ENCODE measurements around the gene GPR153.

The GPR153 gene

DNA sequence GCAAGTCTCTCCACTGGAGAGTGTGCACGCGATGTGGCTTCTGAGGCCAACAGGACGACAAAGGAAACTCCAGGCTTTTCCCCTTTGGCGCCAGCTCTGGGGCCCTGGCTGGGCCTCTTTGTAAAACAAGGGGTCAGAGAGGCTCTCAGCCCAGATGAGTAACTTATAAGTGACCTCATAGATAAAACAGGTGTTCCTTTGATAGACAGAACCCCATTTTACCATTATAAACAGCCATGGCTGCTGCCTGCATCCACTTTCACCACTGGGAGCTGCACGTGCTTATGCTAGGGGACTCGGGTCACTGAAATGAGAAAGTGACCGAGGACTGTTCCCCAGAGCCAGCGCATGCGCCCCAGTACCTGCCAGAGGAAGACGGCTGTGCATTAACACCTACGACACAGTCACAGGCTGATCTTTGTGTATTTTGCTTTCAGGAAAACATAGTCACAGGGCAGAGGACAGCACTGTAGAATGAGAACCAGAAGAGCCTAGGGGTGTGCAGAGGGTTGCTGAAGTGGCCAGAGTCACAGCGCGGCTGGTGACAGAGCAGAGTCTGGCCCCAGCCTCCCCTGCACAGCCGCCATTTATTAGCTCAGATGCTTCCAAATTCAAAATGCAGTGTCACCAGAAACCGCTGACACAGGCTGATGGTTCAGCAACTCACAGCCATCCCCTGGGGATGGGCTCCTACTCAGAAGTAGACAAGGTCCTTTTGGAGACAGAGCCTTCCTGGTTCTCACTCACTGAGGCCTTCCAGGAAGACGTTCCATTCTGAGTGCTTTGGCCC lies 42.3 kb downstream of the GPR153 start:
- Histone ChIP-seq H3K27ac (ENCODE audit: low read depth, low read length) (no peak overlapping the region), H3K9ac (ENCODE audit: low read length) (no peak overlapping the region), H3K36me3 (ENCODE audit: insufficient read depth, low read length) (peaks cover 4% of the 10 kb centered on the region), H3K4me3 (ENCODE audit: low read depth in 1 of 2, low read length in 2 of 2) (no peak overlapping the region), H3K27me3 (ENCODE audit: control insufficient read depth in 1 of 2, insufficient read depth in 2 of 2, low read length in 2 of 2) (no peaks in the 10 kb centered on the region), H3K4me1 (ENCODE audit: insufficient read depth, low read length) (no peaks in the 10 kb centered on the region), H3K9me3 (ENCODE audit: low read length) (no peaks in the 10 kb centered on the region)

DNA sequence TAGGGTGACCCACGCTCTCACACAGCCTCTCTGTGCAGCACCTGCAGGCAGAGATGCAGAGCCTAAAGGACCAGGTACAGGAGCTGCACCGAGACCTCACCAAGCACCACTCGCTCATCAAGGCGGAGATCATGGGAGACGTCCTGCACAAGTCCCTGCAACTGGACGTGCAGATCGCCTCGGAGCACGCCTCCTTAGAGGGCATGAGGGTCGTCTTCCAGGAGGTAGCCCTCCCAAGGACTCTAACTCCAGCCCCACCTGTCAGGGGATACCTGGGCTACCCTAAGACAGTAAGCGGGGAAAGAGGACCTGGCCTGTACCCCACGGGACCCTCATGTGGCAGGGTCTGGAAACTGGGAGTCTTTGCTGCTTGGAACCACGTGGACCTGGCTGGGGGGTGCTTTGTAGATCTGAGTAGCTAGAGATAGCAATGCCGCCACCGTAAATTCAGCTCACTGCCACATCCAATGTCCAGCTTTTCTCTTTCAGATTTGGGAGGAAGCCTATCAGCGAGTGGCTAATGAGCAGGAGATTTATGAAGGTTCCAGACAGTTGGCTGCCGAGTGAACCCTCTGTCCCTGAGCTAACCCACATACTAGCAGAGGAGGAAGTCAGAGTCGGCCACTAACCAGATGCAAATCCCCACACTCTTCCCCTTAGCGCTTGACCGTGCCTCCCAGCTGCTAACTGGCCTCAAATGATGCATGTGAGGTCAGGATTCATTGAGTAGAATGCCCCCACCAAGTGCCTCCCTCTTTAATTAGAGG lies 48.5 kb downstream of the GPR153 start:
- no peaks in the 10 kb centered on the region for H3K27me3 ChIP-seq (ENCODE audit: control insufficient read depth in 1 of 2, insufficient read depth in 2 of 2, low read length in 2 of 2)
- H3K9me3 ChIP-seq (ENCODE audit: low read length), result no peaks in the 10 kb centered on the region
- H3K36me3 ChIP-seq (ENCODE audit: insufficient read depth, low read length), result no peaks in the 10 kb centered on the region

DNA sequence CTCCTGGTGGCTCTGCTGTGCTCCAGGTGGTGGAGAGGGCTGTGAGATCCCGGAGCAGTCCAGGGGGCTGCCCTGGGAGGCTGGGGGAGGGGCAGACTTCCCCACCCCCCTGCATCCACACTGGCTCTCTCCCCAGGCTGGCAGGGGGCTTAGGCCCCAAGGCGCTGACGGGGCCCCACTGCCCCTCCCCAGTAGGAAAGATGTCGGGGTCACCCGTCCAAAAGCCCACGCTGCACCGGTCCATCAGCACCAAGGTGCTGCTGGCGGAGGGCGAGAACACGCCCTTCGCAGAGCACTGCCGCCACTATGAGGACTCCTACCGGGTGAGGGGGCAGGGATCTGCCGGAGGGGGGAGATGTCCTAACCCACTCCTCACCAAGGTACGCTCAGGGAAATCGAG lies 49.2 kb downstream of the GPR153 start:
- Histone ChIP-seq H3K36me3 (ENCODE audit: insufficient read depth, low read length) (no peaks in the 10 kb centered on the region), H3K27ac (ENCODE audit: low read depth, low read length) (no peak overlapping the region), H3K4me3 (ENCODE audit: low read depth in 1 of 2, low read length in 2 of 2) (no peak overlapping the region), H3K27me3 (ENCODE audit: control insufficient read depth in 1 of 2, insufficient read depth in 2 of 2, low read length in 2 of 2) (no peaks in the 10 kb centered on the region), H3K4me1 (ENCODE audit: insufficient read depth, low read length) (peaks cover 4% of the 10 kb centered on the region), H3K9ac (ENCODE audit: low read length) (no peak overlapping the region), H3K9me3 (ENCODE audit: low read length) (no peaks in the 10 kb centered on the region)

More for the DNA sequence above, 48.5 kb downstream of the GPR153 start:
- Histone ChIP-seq H3K4me3 (ENCODE audit: low read depth in 1 of 2, low read length in 2 of 2) (no peak overlapping the region), H3K27ac (ENCODE audit: low read depth, low read length) (no peak overlapping the region), H3K9ac (ENCODE audit: low read length) (no peak overlapping the region), H3K4me1 (ENCODE audit: insufficient read depth, low read length) (no peaks in the 10 kb centered on the region)

DNA sequence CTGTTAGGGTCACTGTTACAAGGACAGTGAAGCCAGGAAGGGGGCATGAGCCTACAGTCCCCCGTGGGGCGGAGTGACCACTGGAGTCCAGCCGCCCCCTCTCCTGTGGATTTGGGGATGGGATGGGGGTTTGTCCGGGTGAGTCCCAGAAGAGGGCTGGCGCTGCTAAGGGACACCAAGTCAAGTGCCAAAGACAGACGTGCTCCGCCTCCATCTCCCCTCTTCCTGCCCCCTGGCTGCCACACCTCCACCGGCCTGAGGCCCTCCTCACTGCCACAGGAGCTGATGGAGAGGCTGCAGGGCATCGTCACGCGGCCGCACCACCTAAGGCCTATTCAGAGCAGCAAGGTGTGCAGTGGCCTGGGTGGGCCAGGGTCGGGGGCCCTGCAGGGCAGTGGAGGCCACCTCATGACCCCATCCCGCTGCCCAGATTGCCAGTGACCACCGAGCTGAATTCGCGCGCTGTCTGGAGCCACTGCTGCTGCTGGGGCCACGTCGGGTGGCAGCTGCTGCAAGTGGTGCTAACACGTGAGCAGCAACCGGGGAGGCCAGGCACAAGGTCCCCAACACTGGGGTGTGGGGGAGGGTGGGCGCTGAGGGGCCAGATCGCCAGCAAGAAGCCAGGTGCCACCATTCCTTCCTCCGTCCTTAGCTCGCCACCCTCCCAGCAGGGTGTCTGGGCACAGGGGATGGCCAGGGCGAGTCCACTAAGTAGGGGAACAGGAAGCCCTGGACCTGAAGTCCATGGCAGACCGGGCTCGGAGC lies 50.1 kb downstream of the GPR153 start:
- H3K4me3 ChIP-seq (ENCODE audit: low read depth in 1 of 2, low read length in 2 of 2), result no peak overlapping the region
- H3K36me3 ChIP-seq (ENCODE audit: insufficient read depth, low read length), result no peaks in the 10 kb centered on the region

DNA sequence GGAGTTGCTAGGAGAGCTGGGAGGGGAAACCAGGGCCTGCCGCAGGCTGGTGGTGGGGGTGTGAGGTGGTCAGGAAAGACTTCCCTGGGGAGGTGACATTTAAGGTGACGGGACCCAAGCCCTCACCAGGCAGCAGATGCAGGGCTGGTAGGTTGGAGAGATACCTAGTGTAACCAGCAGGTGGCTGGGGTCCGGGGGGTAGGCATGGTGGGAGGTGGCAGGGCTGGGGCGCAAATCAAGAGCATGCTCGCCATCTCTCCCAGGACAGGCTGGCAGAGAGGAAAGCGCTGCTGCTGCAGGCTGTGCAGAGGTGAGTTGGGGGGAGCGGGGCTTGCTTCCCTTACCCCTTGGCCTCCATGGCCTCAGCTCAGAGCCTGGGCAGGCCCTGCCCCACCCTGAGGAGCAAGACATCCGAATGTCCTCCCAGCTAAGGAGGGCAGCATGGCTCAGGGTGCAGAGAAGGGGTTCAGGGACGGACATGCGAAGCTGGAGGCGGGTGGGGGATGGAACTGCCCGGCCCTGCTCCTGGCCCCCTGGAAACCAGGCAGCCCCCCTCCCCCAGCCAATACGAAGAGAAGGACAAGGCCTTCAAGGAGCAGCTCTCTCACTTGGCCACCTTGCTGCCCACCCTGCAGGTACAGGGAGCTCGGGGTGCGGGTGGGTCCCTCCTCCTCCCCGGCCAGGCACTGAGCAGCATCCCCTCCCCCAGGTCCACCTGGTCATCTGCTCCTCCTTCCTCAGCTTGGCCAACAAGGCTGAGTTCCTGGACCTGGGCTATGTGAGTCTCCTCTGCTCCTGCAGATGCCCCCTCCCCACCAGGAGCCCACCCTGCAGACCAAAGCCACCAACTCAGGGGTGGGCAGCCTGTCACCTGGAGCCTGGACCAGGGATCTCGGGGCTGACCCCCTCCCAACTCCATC lies 51.0 kb downstream of the GPR153 start:
- no peaks in the 10 kb centered on the region for H3K36me3 ChIP-seq (ENCODE audit: insufficient read depth, low read length)
- no peaks in the 10 kb centered on the region for H3K9me3 ChIP-seq (ENCODE audit: low read length)
- H3K27me3 ChIP-seq (ENCODE audit: control insufficient read depth in 1 of 2, insufficient read depth in 2 of 2, low read length in 2 of 2), result no peaks in the 10 kb centered on the region
- H3K4me3 ChIP-seq (ENCODE audit: low read depth in 1 of 2, low read length in 2 of 2), result no peak overlapping the region
- H3K27ac ChIP-seq (ENCODE audit: low read depth, low read length), result no peak overlapping the region
- H3K9ac ChIP-seq (ENCODE audit: low read length), result no peak overlapping the region
- H3K4me1 ChIP-seq (ENCODE audit: insufficient read depth, low read length), result peaks cover 8% of the 10 kb centered on the region

More for the DNA sequence above, 50.1 kb downstream of the GPR153 start:
- H3K4me1 ChIP-seq (ENCODE audit: insufficient read depth, low read length), result peaks cover 5% of the 10 kb centered on the region
- no peak overlapping the region for H3K9ac ChIP-seq (ENCODE audit: low read length)
- no peak overlapping the region for H3K27ac ChIP-seq (ENCODE audit: low read depth, low read length)
- H3K27me3 ChIP-seq (ENCODE audit: control insufficient read depth in 1 of 2, insufficient read depth in 2 of 2, low read length in 2 of 2), result no peaks in the 10 kb centered on the region
- no peaks in the 10 kb centered on the region for H3K9me3 ChIP-seq (ENCODE audit: low read length)

DNA sequence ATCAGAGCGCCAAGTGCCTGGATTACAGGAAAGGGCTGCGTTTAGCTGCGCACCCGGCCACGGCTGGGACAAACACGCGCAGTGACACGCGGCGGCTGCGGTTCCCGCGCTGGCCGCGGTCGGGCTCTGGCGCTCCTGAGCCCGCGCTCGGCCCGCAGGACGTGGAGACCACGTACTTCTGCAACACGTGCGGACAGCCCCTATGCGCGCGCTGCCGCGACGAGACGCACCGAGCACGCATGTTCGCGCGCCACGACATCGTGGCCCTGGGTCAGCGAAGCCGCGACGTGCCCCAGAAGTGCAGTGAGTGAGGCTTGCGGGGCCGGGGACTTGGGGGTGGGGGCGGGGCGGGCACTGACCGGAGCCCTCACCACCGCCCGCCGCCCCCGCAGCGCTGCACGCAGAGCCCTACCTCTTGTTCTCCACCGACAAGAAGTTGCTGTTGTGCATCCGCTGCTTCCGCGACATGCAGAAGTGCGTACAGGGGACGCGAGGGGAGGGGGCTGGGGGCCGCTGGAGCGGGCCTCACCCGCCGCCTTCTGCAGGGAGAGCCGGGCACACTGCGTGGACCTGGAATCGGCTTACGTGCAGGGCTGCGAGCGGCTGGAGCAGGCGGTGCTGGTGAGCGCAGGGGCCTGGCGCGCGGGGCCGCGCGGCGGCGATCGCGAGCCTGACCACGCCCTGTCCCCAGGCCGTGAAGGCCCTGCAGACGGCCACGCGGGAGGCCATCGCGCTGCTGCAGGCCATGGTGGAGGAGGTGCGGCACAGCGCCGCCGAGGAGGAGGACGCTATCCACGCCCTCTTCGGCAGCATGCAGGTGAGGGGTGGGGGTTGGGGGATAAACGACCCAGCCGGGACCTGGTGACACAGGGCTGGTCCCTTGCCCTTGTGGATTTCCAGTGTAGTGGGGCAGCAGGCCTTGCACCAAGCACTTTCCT lies 51.9 kb downstream of the GPR153 start:
- H3K9me3 ChIP-seq (ENCODE audit: low read length), result no peaks in the 10 kb centered on the region
- peak overlapping the region in 1 of 2 donors; percentile 21 for H3K4me3 ChIP-seq (ENCODE audit: low read depth in 1 of 2, low read length in 2 of 2)
- peaks cover 11% of the 10 kb centered on the region for H3K4me1 ChIP-seq (ENCODE audit: insufficient read depth, low read length)
- no peak overlapping the region for H3K9ac ChIP-seq (ENCODE audit: low read length)
- H3K36me3 ChIP-seq (ENCODE audit: insufficient read depth, low read length), result no peaks in the 10 kb centered on the region
- no peak overlapping the region for H3K27ac ChIP-seq (ENCODE audit: low read depth, low read length)
- no peaks in the 10 kb centered on the region for H3K27me3 ChIP-seq (ENCODE audit: control insufficient read depth in 1 of 2, insufficient read depth in 2 of 2, low read length in 2 of 2)

DNA sequence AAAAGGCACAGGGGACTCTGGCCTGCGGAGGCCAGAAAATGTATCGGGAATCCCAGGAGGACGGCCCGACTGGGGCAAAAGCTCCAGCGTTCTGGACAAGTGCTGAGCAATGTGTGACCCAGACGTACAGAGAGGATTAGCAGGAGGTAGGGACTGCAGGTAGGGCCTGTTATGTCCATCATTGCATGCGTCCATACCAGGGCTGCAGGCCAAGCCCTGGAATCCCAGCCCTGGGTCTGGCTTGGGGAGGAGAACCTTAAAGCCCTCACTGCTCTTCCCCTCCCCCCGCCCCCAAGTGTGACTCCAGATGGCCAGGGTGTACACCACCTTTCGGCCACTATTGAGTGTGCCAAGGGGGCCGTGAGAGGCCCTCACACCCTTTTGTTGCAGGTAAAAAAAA lies 53.0 kb downstream of the GPR153 start:
- Histone ChIP-seq H3K9me3 (ENCODE audit: low read length) (no peaks in the 10 kb centered on the region), H3K36me3 (ENCODE audit: insufficient read depth, low read length) (no peaks in the 10 kb centered on the region), H3K4me1 (ENCODE audit: insufficient read depth, low read length) (peaks cover 11% of the 10 kb centered on the region), H3K9ac (ENCODE audit: low read length) (no peak overlapping the region), H3K27ac (ENCODE audit: low read depth, low read length) (no peak overlapping the region), H3K4me3 (ENCODE audit: low read depth in 1 of 2, low read length in 2 of 2) (no peak overlapping the region), H3K27me3 (ENCODE audit: control insufficient read depth in 1 of 2, insufficient read depth in 2 of 2, low read length in 2 of 2) (no peaks in the 10 kb centered on the region)

DNA sequence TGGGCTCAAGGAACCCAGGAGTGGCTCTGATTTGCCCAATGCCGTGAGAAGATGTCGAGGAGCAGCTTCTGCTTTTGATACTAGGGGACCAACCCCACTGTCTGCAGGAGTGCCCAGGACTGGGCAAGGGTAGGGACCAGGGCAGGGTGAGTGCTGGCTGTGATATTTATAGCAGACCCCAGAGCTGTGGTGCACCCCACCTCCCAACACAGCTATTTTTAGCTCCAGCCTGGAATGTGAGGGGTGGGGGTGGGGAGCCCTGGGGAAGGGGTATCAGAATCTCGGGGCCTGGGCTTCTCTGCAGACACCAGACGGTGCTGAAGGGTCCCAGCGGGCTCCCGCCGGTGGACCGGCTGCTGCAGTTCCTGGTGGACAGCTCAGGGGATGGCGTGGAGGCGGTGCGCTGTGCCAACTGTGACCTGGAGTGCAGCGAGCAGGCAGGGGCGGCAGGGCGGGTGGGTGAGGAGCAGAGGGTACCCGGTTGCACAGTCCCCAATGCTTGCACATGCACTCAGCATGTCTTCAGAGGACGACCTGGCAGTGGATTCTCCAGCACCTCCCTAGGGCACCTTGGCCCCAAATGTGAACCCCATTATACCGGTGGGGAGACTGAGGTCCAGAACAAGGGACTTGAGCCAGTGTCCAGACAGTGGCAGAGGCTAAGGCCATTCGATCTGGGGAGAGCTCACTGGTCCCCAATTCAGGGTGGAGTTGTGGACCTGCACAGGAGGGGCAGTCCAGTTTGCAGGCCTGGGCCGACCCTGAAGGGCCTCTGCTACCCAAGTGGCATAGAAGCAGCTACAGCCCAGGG lies 53.6 kb downstream of the GPR153 start:
- Histone ChIP-seq H3K27ac (ENCODE audit: low read depth, low read length) (no peak overlapping the region), H3K9ac (ENCODE audit: low read length) (no peak overlapping the region), H3K4me3 (ENCODE audit: low read depth in 1 of 2, low read length in 2 of 2) (peak overlapping the region in 1 of 2 donors; percentile 49), H3K36me3 (ENCODE audit: insufficient read depth, low read length) (no peaks in the 10 kb centered on the region), H3K9me3 (ENCODE audit: low read length) (no peaks in the 10 kb centered on the region), H3K4me1 (ENCODE audit: insufficient read depth, low read length) (peaks cover 11% of the 10 kb centered on the region), H3K27me3 (ENCODE audit: control insufficient read depth in 1 of 2, insufficient read depth in 2 of 2, low read length in 2 of 2) (no peaks in the 10 kb centered on the region)

DNA sequence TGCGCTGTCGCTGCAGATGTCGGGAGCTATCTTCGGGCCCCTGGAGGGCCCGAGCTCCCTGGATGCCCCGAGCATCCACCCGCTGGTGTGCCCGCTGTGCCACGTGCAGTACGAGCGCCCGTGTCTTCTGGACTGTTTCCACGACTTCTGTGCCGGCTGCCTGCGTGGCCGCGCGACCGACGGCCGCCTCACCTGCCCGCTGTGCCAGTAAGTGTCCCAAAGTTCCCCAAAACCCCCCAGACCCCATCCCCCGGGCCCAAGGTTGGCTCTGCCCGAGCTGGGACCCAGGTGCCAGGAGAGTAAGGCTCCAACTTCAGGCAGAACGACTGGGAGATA lies 54.4 kb downstream of the GPR153 start:
- Histone ChIP-seq H3K27ac (ENCODE audit: low read depth, low read length) (peak overlapping the region; percentile 42), H3K9ac (ENCODE audit: low read length) (no peak overlapping the region), H3K4me1 (ENCODE audit: insufficient read depth, low read length) (peaks cover 11% of the 10 kb centered on the region)

More for the DNA sequence above, 54.4 kb downstream of the GPR153 start:
- no peaks in the 10 kb centered on the region for H3K36me3 ChIP-seq (ENCODE audit: insufficient read depth, low read length)
- H3K4me3 ChIP-seq (ENCODE audit: low read depth in 1 of 2, low read length in 2 of 2), result peak overlapping the region; percentile 36 to 49
- no peaks in the 10 kb centered on the region for H3K9me3 ChIP-seq (ENCODE audit: low read length)
- no peaks in the 10 kb centered on the region for H3K27me3 ChIP-seq (ENCODE audit: control insufficient read depth in 1 of 2, insufficient read depth in 2 of 2, low read length in 2 of 2)
